ENCODE data around the gene PAGR1.
"Not testable (repeated sequence)": the region's sequence is repeated elsewhere in the genome, so short reads cannot be mapped to it uniquely, and the experiment has no call there.

The PAGR1 gene

DNA sequence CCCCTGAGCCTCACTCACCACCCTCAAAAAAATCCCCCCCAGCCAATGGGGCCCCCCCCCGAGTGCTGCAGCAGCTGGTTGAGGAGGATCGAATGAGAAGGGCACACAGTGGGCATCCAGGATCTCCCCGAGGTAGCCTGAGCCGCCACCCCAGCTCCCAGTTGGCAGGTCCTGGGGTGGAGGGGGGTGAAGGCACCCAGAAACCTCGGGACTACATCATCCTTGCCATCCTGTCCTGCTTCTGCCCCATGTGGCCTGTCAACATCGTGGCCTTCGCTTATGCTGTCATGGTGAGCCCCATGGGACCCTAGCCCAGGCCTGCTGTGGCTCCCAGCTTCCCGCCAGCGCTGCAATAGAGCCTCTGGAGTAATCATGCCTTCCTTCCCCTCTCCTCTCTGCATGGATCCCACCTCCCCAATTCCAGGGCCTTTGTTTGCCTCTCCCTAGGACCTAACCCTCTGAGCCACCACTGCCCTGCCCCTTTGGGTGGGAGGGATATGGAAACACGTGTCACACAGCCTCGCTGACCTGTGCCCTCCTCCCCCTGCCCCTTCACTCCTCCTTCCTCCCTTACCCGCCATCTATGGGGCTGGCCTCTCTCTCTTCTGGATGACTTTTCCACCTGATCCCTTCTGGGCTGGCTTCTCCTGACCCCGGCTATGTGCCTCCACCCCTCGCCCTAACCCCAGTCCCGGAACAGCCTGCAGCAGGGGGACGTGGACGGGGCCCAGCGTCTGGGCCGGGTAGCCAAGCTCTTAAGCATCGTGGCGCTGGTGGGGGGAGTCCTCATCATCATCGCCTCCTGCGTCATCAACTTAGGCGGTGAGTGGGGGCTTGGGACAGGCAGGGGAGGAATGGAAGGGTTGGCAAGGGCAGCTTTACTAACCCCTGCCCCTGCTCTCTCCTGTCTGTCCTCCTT lies 2.0 kb upstream of the PAGR1 start:
- DNase-seq: no peak

DNA sequence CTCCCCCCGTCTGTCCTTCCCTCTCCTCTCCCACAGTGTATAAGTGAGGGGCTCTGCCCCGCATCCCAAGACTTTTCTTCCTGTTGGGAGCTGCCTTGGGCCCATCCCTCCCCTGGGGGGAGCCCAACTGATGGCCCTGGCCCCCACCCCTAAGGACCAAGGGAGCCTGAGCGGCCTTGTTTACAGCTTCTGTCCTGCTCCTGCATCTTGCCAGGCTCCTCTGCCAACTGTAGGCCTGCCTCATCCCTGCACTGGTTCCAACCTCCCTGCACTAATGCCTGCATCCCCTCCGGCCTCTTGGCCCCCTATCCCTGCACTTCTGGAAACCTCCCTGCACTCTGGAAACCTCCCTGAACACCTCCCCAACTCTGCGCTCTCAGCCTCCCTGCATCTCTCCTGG lies 1.4 kb upstream of the PAGR1 start:
- no peak for DNase-seq

DNA sequence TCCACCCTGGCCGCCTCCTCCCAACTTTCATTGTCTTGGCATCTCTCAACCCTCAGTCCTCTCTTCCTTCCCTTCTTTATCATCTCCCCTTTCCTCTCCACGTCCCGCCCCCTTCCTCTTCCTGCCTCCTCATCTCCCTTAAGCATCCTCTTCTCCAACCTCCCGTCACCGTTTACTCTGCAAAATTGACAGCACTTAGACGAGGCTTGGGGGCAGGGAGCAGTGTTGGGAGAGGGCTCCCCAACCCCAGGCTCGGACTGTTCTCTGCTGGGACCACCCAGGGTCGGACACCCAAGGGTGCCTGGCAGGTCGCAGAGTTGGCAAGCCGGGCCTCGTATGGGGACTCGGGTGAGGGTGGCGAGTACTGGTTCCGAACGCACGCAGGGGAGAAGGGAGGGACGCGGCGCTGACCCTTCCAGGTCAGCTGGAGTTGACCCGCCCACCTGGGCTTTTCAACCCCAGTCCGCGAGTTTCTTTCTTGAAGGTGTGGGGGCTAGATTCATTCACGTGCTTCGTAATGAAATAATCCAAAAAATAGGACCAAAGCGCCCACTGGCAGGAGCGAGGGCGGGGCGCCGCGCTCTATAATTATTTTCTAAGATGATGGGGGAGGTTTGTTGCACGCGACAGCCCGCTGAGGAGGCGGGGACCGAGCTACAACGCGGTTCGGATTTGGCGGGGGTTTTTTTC lies 775 bp upstream of the PAGR1 start:
- DNase-seq: no peak

DNA sequence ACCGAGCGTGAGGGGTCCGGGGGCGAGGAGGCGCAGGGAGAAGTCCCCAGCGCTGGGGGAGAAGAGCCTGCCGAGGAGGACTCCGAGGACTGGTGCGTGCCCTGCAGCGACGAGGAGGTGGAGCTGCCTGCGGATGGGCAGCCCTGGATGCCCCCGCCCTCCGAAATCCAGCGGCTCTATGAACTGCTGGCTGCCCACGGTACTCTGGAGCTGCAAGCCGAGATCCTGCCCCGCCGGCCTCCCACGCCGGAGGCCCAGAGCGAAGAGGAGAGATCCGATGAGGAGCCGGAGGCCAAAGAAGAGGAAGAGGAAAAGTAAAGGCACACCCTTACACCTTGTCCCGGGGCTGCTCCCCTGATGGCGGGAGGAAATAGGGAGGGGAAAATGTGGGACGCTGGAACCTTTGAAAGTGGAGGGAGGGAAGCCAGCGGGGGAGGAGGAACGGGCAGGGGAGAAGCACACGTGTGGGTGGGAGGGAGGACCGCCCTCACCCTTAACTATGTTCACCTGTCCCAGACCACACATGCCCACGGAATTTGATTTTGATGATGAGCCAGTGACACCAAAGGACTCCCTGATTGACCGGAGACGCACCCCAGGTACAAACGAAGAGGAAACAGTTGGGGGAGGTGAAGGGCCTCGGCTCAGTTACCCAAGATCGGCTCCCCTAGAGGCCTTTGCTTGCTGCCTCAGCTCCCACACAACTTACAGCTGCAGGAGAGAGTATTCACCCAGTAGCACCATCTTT lies 916 bp downstream of the PAGR1 start:
- peak; percentile 64 for DNase-seq

DNA sequence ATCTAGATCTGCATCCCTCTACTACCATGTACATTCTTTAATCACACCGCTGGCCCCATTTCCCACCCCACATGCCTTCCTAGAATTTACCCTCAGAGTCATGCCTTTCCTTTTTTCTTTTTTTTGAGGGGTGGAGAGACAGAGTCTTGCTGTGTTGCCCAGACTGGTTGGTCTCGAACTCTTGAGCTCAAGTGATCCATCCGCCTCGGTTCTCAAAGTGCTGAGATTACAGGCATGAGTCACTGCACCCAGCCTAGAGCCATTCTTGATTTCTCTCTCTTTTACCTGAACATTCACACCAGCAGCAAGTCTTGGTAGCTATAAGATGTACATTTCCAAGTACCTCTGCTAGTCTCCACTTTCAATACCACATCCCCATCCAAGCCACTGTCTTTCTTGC lies 2.1 kb downstream of the PAGR1 start:
- no peak for DNase-seq

DNA sequence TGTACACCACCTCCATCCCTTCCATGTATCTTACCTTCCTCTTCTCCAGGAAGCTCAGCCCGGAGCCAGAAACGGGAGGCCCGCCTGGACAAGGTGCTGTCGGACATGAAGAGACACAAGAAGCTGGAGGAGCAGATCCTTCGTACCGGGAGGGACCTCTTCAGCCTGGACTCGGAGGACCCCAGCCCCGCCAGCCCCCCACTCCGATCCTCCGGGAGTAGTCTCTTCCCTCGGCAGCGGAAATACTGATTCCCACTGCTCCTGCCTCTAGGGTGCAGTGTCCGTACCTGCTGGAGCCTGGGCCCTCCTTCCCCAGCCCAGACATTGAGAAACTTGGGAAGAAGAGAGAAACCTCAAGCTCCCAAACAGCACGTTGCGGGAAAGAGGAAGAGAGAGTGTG lies 3.6 kb downstream of the PAGR1 start:
- no peak for DNase-seq

DNA sequence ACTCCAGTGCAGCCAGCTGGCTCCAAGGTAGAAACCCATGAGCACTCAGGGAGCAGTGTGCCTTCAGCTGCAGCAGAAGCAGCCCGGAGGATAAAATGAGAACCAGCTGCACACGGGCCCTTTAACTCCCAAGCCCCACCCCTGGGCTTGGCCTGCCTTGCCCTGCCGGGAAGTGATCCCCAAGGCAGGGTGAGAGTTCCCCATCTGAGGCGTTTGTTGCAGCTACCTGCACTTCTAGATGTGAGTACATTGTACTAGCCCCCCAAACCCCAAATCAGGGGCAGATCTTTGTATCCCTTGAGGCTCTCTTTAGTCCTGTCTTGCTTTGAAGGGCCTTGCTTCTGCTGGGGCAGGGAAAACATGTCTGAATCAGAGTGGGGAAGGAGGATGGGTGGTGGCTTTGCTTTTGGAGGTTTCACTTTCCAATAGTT lies 4.3 kb downstream of the PAGR1 start, which contains the start of gene MVP:
Gene MVP, plus strand, starts transcription at position 192 of the 431 bp plus-strand sequence. CDS start 10,088 bp downstream, outside the sequence.
- peak; percentile 57 for DNase-seq

DNA sequence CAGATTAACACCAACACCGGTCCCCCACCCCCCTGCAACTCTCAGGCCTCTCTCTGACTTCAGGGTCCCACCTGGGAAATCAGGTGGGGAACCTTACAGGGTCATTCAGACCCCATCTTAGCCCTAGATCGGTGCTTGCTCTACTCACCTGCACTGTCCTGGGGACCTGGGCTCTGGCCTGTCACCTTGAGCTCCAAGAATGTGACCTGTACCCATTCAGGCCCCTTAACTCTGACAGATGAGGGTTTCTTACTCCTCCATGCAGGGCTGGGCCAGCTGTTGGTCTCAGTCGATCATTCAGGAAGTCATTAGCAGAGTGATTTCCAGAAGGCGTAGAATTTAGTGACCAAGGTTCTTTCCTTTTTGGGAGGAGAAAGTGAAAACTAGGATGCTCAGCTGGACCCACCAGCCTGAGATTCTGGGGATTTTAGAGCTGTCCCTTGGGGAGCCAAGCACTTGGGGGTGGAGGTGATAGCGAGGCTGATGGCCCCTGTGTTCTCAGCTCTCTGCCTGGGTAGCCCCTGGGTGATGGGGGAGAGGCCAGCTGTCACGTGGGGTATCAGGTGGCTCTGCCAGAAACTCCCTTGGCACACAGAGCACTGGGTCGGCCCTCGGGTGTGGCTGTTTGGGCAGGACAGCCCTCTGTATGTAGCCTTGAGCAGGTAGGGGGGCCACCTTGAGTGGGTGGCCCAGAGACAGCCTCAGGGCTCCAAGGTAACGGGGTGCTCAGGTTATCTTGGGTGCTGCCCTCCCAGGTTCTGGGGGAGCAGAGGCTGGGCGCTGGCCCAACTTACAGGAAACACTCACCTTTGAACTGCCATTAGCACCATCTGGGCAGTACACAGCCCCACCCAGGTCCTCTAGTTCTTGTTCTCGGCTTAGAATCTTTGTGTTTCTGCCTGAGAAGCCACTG lies 5.0 kb downstream of the PAGR1 start:
- peak; percentile 69 for DNase-seq

DNA sequence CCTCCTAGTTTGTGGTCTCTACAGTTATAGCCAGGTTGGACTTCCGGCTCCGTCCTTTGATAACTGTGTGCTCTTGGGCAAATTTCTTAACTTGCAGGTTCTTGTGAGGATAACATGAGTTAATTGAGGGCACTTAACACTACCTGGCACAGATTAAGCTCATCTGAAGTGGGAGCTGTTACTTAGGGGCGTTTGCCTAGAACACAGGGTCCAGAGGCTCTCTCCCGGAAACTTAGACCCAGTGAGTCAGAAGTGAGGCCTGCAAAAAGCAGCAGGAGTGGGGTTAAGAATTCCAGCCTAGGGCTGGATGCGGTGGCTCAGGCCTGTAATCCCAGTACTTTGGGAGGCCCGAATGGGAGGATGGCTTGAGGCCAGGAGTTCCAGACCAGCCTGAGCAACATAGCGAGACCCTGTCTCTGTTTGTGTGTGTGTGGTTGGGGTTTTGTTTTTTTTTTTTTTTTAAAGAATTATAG lies 5.7 kb downstream of the PAGR1 start:
- no peak for DNase-seq

DNA sequence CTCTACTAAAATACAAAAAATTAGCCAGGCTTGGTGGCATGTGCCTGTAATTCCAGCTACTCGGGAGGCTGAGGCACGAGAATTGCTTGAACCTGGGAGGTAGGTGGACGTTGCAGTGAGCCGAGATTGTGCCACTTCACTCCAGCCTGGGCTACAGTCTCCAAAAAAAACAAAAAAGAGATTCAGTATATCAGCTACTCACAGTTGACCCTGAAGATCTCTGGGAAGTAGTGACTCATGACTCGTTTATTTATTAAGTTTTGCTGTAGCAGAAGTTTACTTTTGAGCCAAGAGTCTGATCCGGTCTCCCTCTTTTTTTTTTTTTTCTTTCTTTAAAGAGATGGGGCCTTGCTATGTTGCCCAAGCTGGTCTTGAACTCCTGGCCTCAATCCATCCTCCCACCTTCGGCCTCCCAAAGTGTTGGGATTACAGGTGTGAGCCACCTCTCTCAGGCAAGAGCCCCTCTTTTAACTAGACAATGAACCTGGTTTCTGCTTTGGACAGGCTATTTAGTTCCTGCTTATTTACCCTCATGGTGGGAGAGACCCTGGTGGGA lies 8.7 kb downstream of the PAGR1 start:
- no peak for DNase-seq

DNA sequence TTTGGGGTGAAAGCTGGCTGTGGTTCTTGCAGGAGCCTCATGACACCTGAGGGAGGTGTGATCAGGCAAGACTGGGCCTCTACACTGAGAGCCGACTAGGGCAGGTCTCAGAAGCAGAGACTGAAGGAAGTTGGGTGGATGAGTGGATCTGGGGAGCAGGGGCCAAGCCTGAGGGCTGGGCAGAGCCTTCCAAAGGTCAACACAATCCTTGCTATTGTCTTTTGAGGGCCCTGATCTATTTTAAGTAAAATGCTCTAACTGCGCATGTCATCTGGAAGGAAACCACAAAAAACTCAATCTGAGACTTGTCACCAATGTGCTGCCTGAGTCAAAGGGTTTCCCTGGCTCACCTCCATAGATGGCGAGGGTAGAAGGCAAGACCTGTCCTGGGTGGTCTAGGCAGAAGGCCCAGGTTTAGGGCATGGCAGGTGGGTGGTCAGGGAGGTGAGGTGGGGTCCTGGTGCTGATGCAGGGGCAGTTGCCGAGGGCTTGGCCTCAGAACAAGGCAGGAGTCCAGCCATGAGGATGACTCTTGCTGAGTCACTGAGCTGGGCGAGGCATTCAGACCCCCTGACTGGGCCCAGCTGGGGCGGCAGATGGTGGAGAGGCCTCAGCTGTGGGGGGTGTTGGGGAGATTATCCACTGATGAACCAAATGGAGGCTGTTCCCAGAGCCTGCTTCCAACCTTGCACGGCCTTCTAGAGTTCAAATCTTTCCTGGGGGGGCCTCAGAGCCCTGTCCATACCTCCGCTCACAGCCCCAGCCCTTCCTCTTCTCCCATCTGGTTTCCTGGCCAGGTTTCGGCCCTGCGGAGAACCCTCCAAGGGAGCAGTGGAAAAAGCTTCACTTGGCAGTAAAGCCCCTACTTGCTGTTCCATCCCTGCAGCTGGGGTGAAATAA lies 9.4 kb downstream of the PAGR1 start:
- no peak for DNase-seq

DNA sequence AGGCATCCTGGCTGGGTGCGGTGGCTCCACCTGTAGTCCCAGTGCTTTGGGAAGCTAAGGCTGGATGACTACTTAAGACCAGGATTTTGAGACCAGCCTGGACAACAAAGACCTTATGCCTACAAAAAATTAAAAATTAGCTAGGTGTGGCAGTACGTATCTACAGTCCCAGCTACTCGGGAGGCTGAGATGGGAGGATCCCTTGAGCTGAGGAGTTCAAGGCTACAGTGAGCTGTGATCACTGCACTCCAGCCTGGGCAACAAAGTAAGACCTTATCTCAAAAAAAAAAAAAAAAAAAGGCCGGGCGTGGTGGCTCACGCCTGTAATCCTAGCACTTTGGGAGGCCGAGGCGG lies 10.4 kb downstream of the PAGR1 start:
- no peak for DNase-seq

DNA sequence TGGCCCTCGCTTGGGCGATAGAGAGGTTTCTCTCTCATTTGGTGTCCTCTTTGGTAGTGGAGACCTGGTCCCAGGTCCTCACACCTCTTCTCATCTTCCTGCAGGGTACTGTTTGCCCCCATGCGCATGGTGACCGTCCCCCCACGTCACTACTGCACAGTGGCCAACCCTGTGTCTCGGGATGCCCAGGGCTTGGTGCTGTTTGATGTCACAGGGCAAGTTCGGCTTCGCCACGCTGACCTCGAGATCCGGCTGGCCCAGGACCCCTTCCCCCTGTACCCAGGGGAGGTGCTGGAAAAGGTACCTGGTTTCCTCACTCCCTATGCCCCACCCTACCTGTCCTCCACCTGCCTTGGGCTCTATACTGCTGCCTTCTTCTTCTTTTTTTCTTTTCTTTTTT lies 14.8 kb downstream of the PAGR1 start:
- DNase-seq: no peak

DNA sequence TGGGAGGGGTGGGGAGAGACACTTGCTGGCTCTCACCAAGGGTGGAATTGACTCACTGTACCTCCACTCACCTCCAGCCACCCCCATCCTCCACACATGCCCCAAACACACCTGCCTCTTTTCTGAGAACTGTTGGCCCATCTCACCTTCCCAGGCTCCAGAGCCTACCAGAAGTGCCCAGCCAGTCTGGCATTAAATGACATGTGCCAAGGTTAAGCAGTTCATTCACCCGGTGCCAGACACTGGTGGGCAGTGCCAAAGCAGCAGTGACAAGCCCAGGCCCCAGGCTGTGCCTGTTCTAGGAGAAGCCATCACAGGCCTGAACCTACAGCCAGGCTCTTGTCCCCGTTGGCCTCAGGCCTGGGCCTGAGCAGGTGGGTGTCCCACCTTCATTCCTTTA lies 15.5 kb downstream of the PAGR1 start:
- no peak for DNase-seq

DNA sequence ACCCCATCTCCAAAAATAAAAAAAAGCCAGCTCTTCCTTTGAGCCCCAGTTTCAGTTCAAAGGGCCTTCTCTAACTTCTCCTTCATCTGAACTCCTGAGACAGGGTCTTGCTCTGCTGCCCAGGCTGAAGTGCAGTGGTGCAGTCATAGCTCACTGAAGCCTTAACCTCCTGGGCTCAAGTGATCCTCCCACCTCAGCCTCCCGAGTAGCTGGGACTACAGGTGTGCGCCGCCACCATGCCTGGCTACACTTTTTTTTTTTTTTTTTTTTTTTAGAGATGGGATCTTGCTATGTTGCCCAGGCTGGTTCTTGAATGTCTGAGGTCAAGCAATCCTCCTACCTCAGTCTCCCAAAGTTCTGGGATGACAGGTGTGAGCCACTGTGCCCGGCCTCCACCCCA lies 17.3 kb downstream of the PAGR1 start:
- DNase-seq: not testable (repeated sequence)

DNA sequence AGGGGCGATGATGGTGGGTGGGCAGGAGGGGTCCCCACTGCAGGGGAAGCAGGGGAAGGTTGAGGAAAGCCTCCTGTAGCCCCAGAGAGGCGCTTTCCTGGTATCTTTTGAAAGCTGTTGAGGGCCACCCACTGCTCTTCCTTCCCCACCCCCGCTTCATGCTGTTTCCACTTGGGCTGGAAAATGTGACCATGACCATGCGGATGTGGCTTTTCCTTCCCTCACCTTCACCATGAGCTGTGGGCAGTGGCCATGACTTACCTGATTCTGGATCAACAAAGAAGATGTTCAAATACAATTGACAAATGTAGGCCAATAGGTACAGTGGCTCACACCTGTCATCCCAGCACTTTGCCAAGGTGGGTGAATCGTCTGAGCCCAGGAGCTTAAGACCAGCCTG lies 18.1 kb downstream of the PAGR1 start:
- no peak for DNase-seq

DNA sequence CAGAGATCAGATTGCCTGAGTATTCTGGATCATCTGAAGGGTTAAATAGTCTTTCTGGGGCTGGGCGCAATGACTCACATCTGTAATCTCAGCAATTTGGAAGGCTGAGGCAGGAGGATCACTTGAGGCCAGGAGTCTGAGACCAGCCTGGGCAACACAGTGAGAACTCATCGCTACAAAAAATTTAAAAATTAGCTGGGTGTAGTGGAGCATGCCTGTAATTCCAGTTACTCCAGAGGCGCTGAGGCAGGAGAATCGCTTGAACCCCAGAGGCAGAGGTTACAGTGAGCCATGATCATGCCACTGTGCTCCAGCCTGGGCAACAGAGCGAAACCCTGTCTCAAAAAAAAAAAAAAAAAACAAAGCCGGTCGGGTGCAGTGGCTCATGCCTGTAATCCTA lies 20.0 kb downstream of the PAGR1 start:
- DNase-seq: no peak

DNA sequence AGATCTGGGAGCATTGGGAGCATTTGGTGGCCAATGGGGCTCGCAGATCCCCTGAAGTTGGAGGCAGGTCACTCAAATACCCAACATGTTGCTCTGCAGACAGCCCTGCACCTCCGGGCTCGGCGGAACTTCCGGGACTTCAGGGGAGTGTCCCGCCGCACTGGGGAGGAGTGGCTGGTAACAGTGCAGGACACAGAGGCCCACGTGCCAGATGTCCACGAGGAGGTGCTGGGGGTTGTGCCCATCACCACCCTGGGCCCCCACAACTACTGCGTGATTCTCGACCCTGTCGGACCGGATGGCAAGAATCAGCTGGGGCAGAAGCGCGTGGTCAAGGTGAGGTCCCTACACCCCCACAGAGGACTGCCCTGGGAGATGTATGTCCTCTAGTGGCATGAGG lies 20.7 kb downstream of the PAGR1 start:
- no peak for DNase-seq

DNA sequence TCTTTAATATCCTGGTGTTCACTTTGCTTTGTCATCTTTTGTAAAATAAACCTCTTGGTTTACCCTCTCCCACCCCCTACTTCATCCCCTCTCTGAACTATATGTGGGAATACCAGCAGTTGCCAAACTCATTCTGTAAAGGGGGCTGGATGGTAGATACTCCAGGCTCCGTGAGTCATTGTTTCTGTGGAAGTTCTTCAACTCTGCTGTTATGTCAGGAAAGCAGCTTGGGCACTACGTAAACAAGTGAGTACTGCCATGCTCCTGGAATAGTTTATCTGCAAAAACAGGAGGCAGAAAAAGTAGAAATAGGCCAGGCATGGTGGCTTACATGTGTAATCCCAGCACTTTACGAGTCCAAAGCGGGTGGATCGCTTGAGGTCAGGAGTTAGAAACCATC lies 21.9 kb downstream of the PAGR1 start:
- DNase-seq: no peak

DNA sequence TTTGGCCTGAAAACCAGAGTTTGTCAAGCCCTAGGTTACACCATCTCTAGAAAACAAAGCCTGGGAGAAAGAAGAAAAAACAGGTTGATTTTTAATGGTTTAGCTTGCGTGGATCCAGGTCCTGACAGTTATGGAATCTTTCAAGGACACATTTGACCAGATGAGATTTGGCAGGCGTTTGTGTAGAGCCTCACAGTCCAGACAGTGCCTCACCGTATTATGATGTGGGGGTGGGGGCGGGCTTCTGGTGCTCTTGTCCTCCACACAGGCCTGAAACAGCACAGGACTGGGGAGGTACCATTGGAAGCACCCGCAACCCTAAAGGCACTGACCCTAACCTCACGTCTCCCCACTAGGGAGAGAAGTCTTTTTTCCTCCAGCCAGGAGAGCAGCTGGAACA lies 23.9 kb downstream of the PAGR1 start:
- DNase-seq: no peak

DNA sequence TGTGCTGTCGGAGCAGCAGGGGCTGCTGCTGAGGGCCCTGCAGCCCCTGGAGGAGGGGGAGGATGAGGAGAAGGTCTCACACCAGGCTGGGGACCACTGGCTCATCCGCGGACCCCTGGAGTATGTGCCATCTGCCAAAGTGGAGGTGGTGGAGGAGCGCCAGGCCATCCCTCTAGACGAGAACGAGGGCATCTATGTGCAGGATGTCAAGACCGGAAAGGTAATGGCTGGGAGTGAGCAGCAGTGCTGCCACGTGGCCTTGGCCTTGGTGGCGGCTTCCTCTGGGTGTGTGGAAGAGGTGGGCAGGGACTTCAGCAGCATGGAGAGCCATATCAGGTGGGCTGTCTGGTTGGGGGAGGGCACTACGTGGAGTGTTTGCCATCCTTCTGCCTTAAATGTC lies 24.3 kb downstream of the PAGR1 start:
- no peak for DNase-seq

All from activated CD4-positive, CD25-positive, alpha-beta regulatory T cell treated with anti-CD3 and anti-CD28 coated beads, Interleukin-2, amount 50 U/mL, for 72 hours (primary cell).